SW 1271 (cell line): ENCODE results near the gene GPR55.

Experiments used
- DNase-seq, 2 experiments: peaks; one replicate each; lab custom pipeline; 2025; lab: John Stamatoyannopoulos, UW

GPR55 gene

GRCh38 chr2:230879271-230879882 lies 45.7 kb downstream of the GPR55 start:
- DNase-seq, result no peak

GRCh38 chr2:230878599-230879188 lies 46.3 kb downstream of the GPR55 start:
- no peak for DNase-seq

GRCh38 chr2:230877759-230878598 lies 47.1 kb downstream of the GPR55 start:
- DNase-seq, result no peak

- no peak for DNase-seq
Observed at GRCh38 chr2:230877116-230877758, 47.8 kb downstream of the GPR55 start.

- DNase-seq, result no peak
Observed at GRCh38 chr2:230875347-230876315, 49.4 kb downstream of the GPR55 start.

GRCh38 chr2:230874876-230875275 lies 50.2 kb downstream of the GPR55 start:
- DNase-seq, result no peak

GRCh38 chr2:230874456-230874855 lies 50.6 kb downstream of the GPR55 start:
- DNase-seq, result no peak

- no peak for DNase-seq
Observed at GRCh38 chr2:230873661-230874401, 51.2 kb downstream of the GPR55 start.

GRCh38 chr2:230872968-230873660 lies 51.9 kb downstream of the GPR55 start:
- no peak for DNase-seq

- no peak for DNase-seq
Observed at GRCh38 chr2:230872151-230872967, 52.7 kb downstream of the GPR55 start.

- DNase-seq, result no peak
Observed at GRCh38 chr2:230871361-230872150, 53.5 kb downstream of the GPR55 start.

GRCh38 chr2:230870544-230871360 lies 54.3 kb downstream of the GPR55 start:
- DNase-seq, result no peak

- no peak for DNase-seq
Observed at GRCh38 chr2:230869914-230870543, 55.0 kb downstream of the GPR55 start.

GRCh38 chr2:230868947-230869913 lies 55.8 kb downstream of the GPR55 start:
- DNase-seq, result no peak

GRCh38 chr2:230868161-230868946 lies 56.7 kb downstream of the GPR55 start:
- no peak for DNase-seq
